Measurements from ENCODE around the gene EVI5.

GRCh38 chr1:92805216-92805615, 20.3 kb upstream of the EVI5 start:
- no peak for TF ChIP-seq EZH2 (IDR thresholded peaks at IDR 0.05; ENCODE audit: borderline replicate concordance, low read length)
- TF ChIP-seq CTCF (conservative IDR thresholded peaks at IDR 0.05 in 1 of 2, IDR thresholded peaks at IDR 0.05 in 1 of 2; ENCODE audit: extremely low read depth in 1 of 2, insufficient read depth in 1 of 2, low read depth in 1 of 2, low read length in 2 of 2) = no peak
